Endothelial cell of umbilical vein (primary cell): ENCODE data around the gene PEX7. TPM values are rescaled to one million over a fixed set of nuclear protein-coding genes. Genes with fewer than 3 reads are reported as not detected.

Source experiments
- BruUV-seq: library from RNA; stranded (reverse); fragments of 400-500 nt; replicated peaks from 2 replicates; lab custom pipeline; 2021; lab: Mats Ljungman, UMichigan
- CTCF ChIA-PET: fragments of 300-600, 350-600 bp; sonication (Branson Sonifier 250); formaldehyde crosslinking; loops from one replicate; lab custom pipeline; 2021; ENCODE audit warnings: antibody characterized with exemption, inconsistent platforms; lab: Charles Lee
- POLR2A ChIA-PET: fragments of 300-600, 350-600 bp; sonication (Branson Sonifier 250); formaldehyde crosslinking; loops from one replicate; lab custom pipeline; 2021; ENCODE audit warnings: antibody characterized with exemption, inconsistent platforms; lab: Charles Lee
- DNase-seq: peaks from one replicate; pipeline ENCODE4 v3.0.0-alpha.2; 2011; ENCODE audit warnings: low read depth, low spot score
- FAIRE-seq: peaks from 2 replicates; lab custom pipeline; 2011; peaks lifted over from hg19 to GRCh38; lab: Jason Lieb, UNC
- H2AFZ ChIP-seq: 2 replicates; pipeline ENCODE4 v1.6.0; 2012; ENCODE audit warnings: low read depth, low read length, control low read depth, inconsistent platforms
- H3K27ac ChIP-seq: 2 replicates; pipeline ENCODE4 v1.5.1; 2011; ENCODE audit warnings: low read depth, mild to moderate bottlenecking, control low read depth, low read length, moderate library complexity; ENCODE audit not compliant: insufficient read depth
- H3K27me3 ChIP-seq, 2 experiments: 2 replicates each; pipeline versions ENCODE4 v1.6.0 to v1.6.1; 2011; ENCODE audit warnings: low read length in 2 of 2, mixed read lengths in 1 of 2; ENCODE audit not compliant: control insufficient read depth in 2 of 2, insufficient read depth in 2 of 2
- H3K36me3 ChIP-seq, 2 experiments: 2 replicates in 1 of 2; 3 replicates in 1 of 2; pipeline ENCODE4 v1.5.1; 2011; ENCODE audit warnings: low read length in 2 of 2, mild to moderate bottlenecking in 1 of 2, moderate library complexity in 1 of 2; ENCODE audit not compliant: control insufficient read depth in 2 of 2, insufficient read depth in 2 of 2; ENCODE audit errors: extremely low read depth in 1 of 2
- H3K4me1 ChIP-seq: 3 replicates; pipeline ENCODE4 v1.5.1; 2011; ENCODE audit warnings: mild to moderate bottlenecking, low read length; ENCODE audit not compliant: control insufficient read depth, insufficient read depth; ENCODE audit errors: extremely low read depth
- H3K4me2 ChIP-seq: 2 replicates; pipeline ENCODE4 v1.6.1; 2011; ENCODE audit warnings: low read length, control low read depth, mixed read lengths; ENCODE audit not compliant: insufficient read depth
- H3K4me3 ChIP-seq, 3 experiments: fragments of 200-600 bp in 1 of 3; sonication (generic), shearing (Covaris generic) in 1 of 3; replicated peaks in 1 of 3; 2 replicates each; pipeline ENCODE4 v1.5.1; 2011 to 2016; ENCODE audit warnings: control low read depth in 3 of 3, low read length in 3 of 3, mild to moderate bottlenecking in 2 of 3, inconsistent platforms in 1 of 3, low read depth in 1 of 3, moderate library complexity in 1 of 3; ENCODE audit not compliant: insufficient read depth in 1 of 3
- H3K79me2 ChIP-seq: 2 replicates; pipeline ENCODE4 v1.6.0; 2012; ENCODE audit warnings: low read length, inconsistent platforms; ENCODE audit not compliant: control insufficient read depth, insufficient read depth
- H3K9ac ChIP-seq: replicated peaks from 2 replicates; pipeline ENCODE3; 2011; ENCODE audit warnings: low read length, control low read depth; ENCODE audit not compliant: insufficient read depth; ENCODE audit errors: extremely low read depth
- H3K9me1 ChIP-seq: replicated peaks from 3 replicates; pipeline ENCODE4 v1.6.0; 2011; ENCODE audit warnings: mild to moderate bottlenecking, low read length; ENCODE audit not compliant: control insufficient read depth, insufficient read depth; ENCODE audit errors: extremely low read depth
- H3K9me3 ChIP-seq: replicated peaks from 2 replicates; pipeline ENCODE4 v1.5.1; 2012; ENCODE audit warnings: low read length, inconsistent platforms; ENCODE audit not compliant: control insufficient read depth, insufficient read depth
- H4K20me1 ChIP-seq: replicated peaks from 2 replicates; pipeline ENCODE3; 2011; ENCODE audit warnings: mild to moderate bottlenecking, low read length; ENCODE audit not compliant: control insufficient read depth, insufficient read depth; ENCODE audit errors: extremely low read depth
- CTCF ChIP-seq, 2 donors: IDR thresholded peaks; 1 replicate in 1 of 2; 2 replicates in 1 of 2; pipeline ENCODE4 v1.5.1; 2011; ENCODE audit warnings: low read length in 2 of 2, mild to moderate bottlenecking in 2 of 2, moderate library complexity in 2 of 2, control low read depth in 1 of 2, inconsistent platforms in 1 of 2, low read depth in 1 of 2; ENCODE audit not compliant: insufficient read depth in 1 of 2; ENCODE audit errors: extremely low read depth in 1 of 2
- EZH2 ChIP-seq: IDR thresholded peaks from 2 replicates; pipeline ENCODE4 v1.6.1; 2012; ENCODE audit warnings: borderline replicate concordance, low read depth, mild to moderate bottlenecking, moderate library complexity, low read length, inconsistent platforms; ENCODE audit not compliant: severe bottlenecking
- FOS ChIP-seq: IDR thresholded peaks from 2 replicates; pipeline ENCODE4 v1.6.1; 2011; ENCODE audit warnings: mild to moderate bottlenecking, low read length, moderate library complexity, borderline replicate concordance; ENCODE audit not compliant: insufficient read depth
- GATA2 ChIP-seq: IDR thresholded peaks from 2 replicates; pipeline ENCODE4 v1.7.0; 2011; ENCODE audit warnings: low read depth, mild to moderate bottlenecking, moderate library complexity, mixed read lengths, low read length; ENCODE audit not compliant: insufficient read length, insufficient read depth
- JUN ChIP-seq: IDR thresholded peaks from 2 replicates; pipeline ENCODE4 v1.6.1; 2011; ENCODE audit warnings: borderline replicate concordance, low read depth; ENCODE audit not compliant: insufficient read length, insufficient read depth
- MAX ChIP-seq: IDR thresholded peaks from 2 replicates; pipeline ENCODE4 v1.6.1; 2011; ENCODE audit not compliant: insufficient read depth, insufficient read length
- MYC ChIP-seq: IDR thresholded peaks from one replicate; pipeline ENCODE4 v1.6.1; 2011; ENCODE audit warnings: mild to moderate bottlenecking, low read depth, low read length
- POLR2A ChIP-seq: IDR thresholded peaks from 2 replicates; pipeline ENCODE4 v1.6.1; 2012; ENCODE audit warnings: low read depth, mild to moderate bottlenecking, control low read depth, low read length
- POLR2AphosphoS5 ChIP-seq: IDR thresholded peaks from 2 replicates; pipeline ENCODE4 v1.6.1; 2012; ENCODE audit warnings: low read depth, mild to moderate bottlenecking, control low read depth, low read length, moderate library complexity; ENCODE audit not compliant: insufficient read depth
- dilution Hi-C: fragments of 300-500 bp; cut with MboI; formaldehyde crosslinking; loops from one replicate; pipeline ENCODE4 v1.15.0; 2019; ENCODE audit warnings: low sequenced_read_pairs; ENCODE audit not compliant: extremely low pct_ligation_motif_present
- intact Hi-C: fragments of 100-400 bp; cut with micrococcal nuclease; formaldehyde crosslinking; loops from one replicate; pipeline ENCODE4 v1.10.0; 2022
- polyA plus RNA-seq, 4 experiments: library from polyadenylated mRNA; depleted of rRNA in 3 of 4; stranded (reverse) in 3 of 4; unstranded in 1 of 4; fragments of >200 nt; gene quantifications; 2 replicates each; pipeline versions ENCODE4 v1.2.1 to v1.2.3, GENCODE V29; 2011 to 2012; ENCODE audit warnings: missing spikeins in 1 of 4
- total RNA-seq: library from RNA; stranded (reverse); gene quantifications from 2 replicates; pipeline ENCODE4 v1.2.3, GENCODE V29; 2021

The PEX7 gene
- total and polyA plus RNA-seq, 2 donors (not counting 3 experiments of a cell fraction or from before 2014, with no cell fraction given), result 3.7 to 5.7 TPM

DNA sequence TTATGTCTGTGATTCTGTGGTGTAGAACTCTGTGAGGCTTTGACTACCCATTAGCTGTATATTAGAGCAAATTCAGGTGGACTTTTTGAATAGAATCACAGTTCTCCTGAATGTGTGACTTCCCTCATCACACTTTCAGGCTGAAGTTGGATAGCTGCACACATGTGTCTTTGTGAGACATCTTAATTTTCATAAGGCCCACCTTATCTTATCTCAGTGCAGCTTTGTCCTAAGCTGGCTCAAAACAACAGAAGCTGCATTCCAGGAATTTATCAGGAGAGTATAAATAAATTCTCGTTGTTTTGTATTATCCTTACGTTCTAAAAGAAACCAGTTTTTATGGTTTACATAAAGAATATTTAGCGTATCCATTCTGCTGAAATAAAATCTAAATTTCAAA, 73.5 kb downstream of the PEX7 start:
- Histone ChIP-seq H4K20me1 (no peaks in the 10 kb centered on the region), H3K4me1 (peaks cover 3% of the 10 kb centered on the region), H3K9ac (no peak overlapping the region), H3K27me3 (no peaks in the 10 kb centered on the region), H3K27ac (no peak overlapping the region), H3K4me2 (no peak overlapping the region), H3K36me3 (no peaks in the 10 kb centered on the region), H3K4me3 (no peak overlapping the region), H2AFZ (no peak overlapping the region), H3K9me3 (no peaks in the 10 kb centered on the region), H3K9me1 (no peaks in the 10 kb centered on the region), H3K79me2 (no peaks in the 10 kb centered on the region)
- dilution Hi-C loops (no loop called here), intact Hi-C loops (no loop called here)
- TF ChIP-seq EZH2 (no peak), FOS (no peak), CTCF (IDR thresholded peaks at IDR 0.05; ENCODE audit: extremely low read depth in 1 of 2, insufficient read depth in 1 of 2, low read depth in 1 of 2, low read length in 2 of 2) (no peak), JUN (no peak), MAX (no peak), GATA2 (no peak), POLR2A (no peak), POLR2AphosphoS5 (no peak), MYC (no peak)
- ChIA-PET POLR2A (no interaction called here), CTCF (no interaction called here)
- DNase-seq, result no peak
- FAIRE-seq, result no peak
- BruUV-seq, result no TSS peak
